Erythroblast (primary cell): Measurements from ENCODE around the gene ST6GALNAC3.

Experiments used
- GATA1 ChIP-seq: IDR thresholded peaks from 2 replicates; pipeline ENCODE4 v1.6.1; 2011; ENCODE audit warnings: low read depth, mild to moderate bottlenecking, control low read depth, low read length, moderate library complexity
- POLR2A ChIP-seq: IDR thresholded peaks from 2 replicates; pipeline ENCODE4 v1.6.1; 2011; ENCODE audit warnings: mild to moderate bottlenecking, low read length

- TF ChIP-seq POLR2A (no peak), GATA1 (no peak)
These were observed 43.0 kb upstream of the ST6GALNAC3 start for GRCh38 chr1:76031496-76031895.
